HEK293 (cell line): Measurements from ENCODE around the gene EIF2S3.

Source experiments
- SP2 ChIP-seq: fragments of 450-650 bp; formaldehyde crosslinking; IDR thresholded peaks from 2 replicates; pipeline ENCODE4 v1.5.1; 2016; ENCODE audit warnings: missing biosample characterization, missing genetic modification characterization
- ZNF274 ChIP-seq, 2 experiments: fragments of 200-500 bp in 1 of 2; fragments of 450-650 bp in 1 of 2; sonication (Bioruptor generic) in 1 of 2; formaldehyde crosslinking in 1 of 2; IDR thresholded peaks; 2 replicates each; pipeline versions ENCODE4 v1.5.1 to v1.6.1; 2014 to 2016; ENCODE audit warnings: borderline replicate concordance in 1 of 2, inconsistent platforms in 1 of 2, low read length in 1 of 2, missing biosample characterization in 1 of 2, missing genetic modification characterization in 1 of 2
- ZNF302 ChIP-seq: fragments of 450-650 bp; formaldehyde crosslinking; IDR thresholded peaks from 2 replicates; pipeline ENCODE4 v1.5.1; 2016; ENCODE audit warnings: missing biosample characterization, missing genetic modification characterization, low read depth
- ZNF791 ChIP-seq: fragments of 450-650 bp; formaldehyde crosslinking; IDR thresholded peaks from 2 replicates; pipeline ENCODE4 v1.5.1; 2016; ENCODE audit warnings: missing biosample characterization, missing genetic modification characterization
- TF ChIP-seq, protein P1 (sequence below): fragments of 450-650 bp; formaldehyde crosslinking; IDR thresholded peaks from 2 replicates; pipeline ENCODE4 v1.5.1; 2016; ENCODE audit warnings: missing biosample characterization, missing genetic modification characterization, low read depth
- TF ChIP-seq, protein P2 (sequence below): fragments of 450-650 bp; formaldehyde crosslinking; IDR thresholded peaks from 2 replicates; pipeline ENCODE4 v1.5.1; 2016; ENCODE audit warnings: missing biosample characterization, missing genetic modification characterization
- TF ChIP-seq, protein P3 (sequence below): fragments of 450-650 bp; formaldehyde crosslinking; IDR thresholded peaks from 2 replicates; pipeline ENCODE4 v1.5.1; 2016; ENCODE audit warnings: missing biosample characterization, missing genetic modification characterization
- TF ChIP-seq, protein P4 (sequence below): fragments of 450-650 bp; formaldehyde crosslinking; IDR thresholded peaks from 2 replicates; pipeline ENCODE4 v1.5.1; 2016; ENCODE audit warnings: missing biosample characterization, missing genetic modification characterization

DNA sequence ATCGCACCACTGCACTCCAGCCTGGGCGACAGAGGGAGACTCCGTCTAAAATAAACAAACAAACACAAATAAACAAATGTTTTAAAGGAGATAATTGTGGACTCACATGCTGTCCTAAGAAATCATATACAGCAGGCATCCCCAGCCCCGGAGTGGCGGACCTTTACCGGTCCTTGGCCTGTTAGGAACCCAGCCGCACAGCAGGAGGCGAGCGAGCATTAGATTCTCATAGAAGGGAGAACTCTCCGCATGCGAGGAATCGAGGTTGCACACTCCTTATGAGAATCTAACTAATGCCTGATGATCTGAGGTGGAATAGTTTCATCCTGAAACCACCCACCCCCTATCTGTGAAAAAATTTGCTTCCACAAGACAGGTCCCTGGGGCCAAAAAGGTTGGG is 39.0 kb downstream of the EIF2S3 start:
- TF ChIP-seq, protein P1, sequence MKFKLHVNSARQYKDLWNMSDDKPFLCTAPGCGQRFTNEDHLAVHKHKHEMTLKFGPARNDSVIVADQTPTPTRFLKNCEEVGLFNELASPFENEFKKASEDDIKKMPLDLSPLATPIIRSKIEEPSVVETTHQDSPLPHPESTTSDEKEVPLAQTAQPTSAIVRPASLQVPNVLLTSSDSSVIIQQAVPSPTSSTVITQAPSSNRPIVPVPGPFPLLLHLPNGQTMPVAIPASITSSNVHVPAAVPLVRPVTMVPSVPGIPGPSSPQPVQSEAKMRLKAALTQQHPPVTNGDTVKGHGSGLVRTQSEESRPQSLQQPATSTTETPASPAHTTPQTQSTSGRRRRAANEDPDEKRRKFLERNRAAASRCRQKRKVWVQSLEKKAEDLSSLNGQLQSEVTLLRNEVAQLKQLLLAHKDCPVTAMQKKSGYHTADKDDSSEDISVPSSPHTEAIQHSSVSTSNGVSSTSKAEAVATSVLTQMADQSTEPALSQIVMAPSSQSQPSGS (tag by site-specific recombination): no peak
- no peak for TF ChIP-seq ZNF274 (IDR thresholded peaks at IDR 0.05; ENCODE audit: low read length)
- no peak for TF ChIP-seq ZNF274 (tag by site-specific recombination; IDR thresholded peaks at IDR 0.05; ENCODE audit: borderline replicate concordance)
- TF ChIP-seq, protein P2, sequence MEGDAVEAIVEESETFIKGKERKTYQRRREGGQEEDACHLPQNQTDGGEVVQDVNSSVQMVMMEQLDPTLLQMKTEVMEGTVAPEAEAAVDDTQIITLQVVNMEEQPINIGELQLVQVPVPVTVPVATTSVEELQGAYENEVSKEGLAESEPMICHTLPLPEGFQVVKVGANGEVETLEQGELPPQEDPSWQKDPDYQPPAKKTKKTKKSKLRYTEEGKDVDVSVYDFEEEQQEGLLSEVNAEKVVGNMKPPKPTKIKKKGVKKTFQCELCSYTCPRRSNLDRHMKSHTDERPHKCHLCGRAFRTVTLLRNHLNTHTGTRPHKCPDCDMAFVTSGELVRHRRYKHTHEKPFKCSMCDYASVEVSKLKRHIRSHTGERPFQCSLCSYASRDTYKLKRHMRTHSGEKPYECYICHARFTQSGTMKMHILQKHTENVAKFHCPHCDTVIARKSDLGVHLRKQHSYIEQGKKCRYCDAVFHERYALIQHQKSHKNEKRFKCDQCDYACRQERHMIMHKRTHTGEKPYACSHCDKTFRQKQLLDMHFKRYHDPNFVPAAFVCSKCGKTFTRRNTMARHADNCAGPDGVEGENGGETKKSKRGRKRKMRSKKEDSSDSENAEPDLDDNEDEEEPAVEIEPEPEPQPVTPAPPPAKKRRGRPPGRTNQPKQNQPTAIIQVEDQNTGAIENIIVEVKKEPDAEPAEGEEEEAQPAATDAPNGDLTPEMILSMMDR (tag by site-specific recombination): no peak
- no peak for TF ChIP-seq SP2 (tag by site-specific recombination)
- TF ChIP-seq, protein P3, sequence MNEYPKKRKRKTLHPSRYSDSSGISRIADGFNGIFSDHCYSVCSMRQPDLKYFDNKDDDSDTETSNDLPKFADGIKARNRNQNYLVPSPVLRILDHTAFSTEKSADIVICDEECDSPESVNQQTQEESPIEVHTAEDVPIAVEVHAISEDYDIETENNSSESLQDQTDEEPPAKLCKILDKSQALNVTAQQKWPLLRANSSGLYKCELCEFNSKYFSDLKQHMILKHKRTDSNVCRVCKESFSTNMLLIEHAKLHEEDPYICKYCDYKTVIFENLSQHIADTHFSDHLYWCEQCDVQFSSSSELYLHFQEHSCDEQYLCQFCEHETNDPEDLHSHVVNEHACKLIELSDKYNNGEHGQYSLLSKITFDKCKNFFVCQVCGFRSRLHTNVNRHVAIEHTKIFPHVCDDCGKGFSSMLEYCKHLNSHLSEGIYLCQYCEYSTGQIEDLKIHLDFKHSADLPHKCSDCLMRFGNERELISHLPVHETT (tag by site-specific recombination): no peak
- no peak for TF ChIP-seq ZNF302
- no peak for TF ChIP-seq ZNF791
- TF ChIP-seq, protein P4, sequence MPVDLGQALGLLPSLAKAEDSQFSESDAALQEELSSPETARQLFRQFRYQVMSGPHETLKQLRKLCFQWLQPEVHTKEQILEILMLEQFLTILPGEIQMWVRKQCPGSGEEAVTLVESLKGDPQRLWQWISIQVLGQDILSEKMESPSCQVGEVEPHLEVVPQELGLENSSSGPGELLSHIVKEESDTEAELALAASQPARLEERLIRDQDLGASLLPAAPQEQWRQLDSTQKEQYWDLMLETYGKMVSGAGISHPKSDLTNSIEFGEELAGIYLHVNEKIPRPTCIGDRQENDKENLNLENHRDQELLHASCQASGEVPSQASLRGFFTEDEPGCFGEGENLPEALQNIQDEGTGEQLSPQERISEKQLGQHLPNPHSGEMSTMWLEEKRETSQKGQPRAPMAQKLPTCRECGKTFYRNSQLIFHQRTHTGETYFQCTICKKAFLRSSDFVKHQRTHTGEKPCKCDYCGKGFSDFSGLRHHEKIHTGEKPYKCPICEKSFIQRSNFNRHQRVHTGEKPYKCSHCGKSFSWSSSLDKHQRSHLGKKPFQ: no peak
